ENCODE data around the gene MICA.

Gene MICA

DNA sequence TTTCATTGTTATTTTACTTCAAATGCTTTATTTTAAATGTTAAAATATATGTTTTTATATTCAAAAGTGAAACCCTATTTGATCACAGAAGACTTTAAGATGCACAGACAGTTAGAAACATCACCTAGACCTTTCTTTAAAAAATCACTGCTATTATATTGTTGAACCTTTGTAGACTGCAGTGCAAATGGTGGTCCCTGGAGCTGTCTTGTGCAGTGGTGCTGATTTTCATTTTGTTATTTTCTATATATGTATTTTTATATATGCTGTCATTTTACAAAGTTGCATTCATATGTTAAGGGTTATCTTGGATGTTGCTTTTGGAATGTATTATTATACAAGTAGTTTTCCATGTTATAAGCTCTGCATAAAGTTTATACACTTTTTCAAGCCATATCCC lies 27.7 kb upstream of the MICA start:
- H3K4me2 ChIP-seq (ENCODE audit: insufficient read depth, low read length, poor library complexity, severe bottlenecking) = no peak overlapping the region
- H2BK5ac ChIP-seq (ENCODE audit: low read length) = no peak overlapping the region
- H3K4ac ChIP-seq (ENCODE audit: low read length) = no peak overlapping the region
- no peak overlapping the region for H3K14ac ChIP-seq (ENCODE audit: low read length)
- no peak overlapping the region for H2BK15ac ChIP-seq (ENCODE audit: low read length)
- no peaks in the 10 kb centered on the region for H3K36me3 ChIP-seq (replicated peaks in 1 of 2; ENCODE audit: control insufficient read depth in 2 of 2, insufficient read depth in 2 of 2, low read length in 2 of 2)
- no peak overlapping the region for H2BK12ac ChIP-seq (ENCODE audit: low read length)
- H3K79me1 ChIP-seq (ENCODE audit: low read depth, low read length) = no peaks in the 10 kb centered on the region
- H2BK120ac ChIP-seq (ENCODE audit: low read depth, low read length) = no peak overlapping the region
- H3K27ac ChIP-seq (replicated peaks; ENCODE audit: low read length) = no peak overlapping the region
- peaks cover 0 to 3% (median 0%) of the 10 kb centered on the region in 3 experiments for H3K27me3 ChIP-seq (ENCODE audit: control insufficient read depth in 3 of 3, insufficient read depth in 3 of 3, low read depth in 1 of 3, low read length in 3 of 3)
- no peak overlapping the region for H3K18ac ChIP-seq (ENCODE audit: low read length)
- no peak overlapping the region for H4K8ac ChIP-seq (ENCODE audit: low read depth, low read length)
- no peaks in the 10 kb centered on the region for H3K9me3 ChIP-seq (replicated peaks in 1 of 2; ENCODE audit: control insufficient read depth in 2 of 2, insufficient read depth in 1 of 2, low read depth in 1 of 2, low read length in 2 of 2)
- DNase-seq (ENCODE audit: low spot score) = no peak
- H2AFZ ChIP-seq (ENCODE audit: low read length) = no peak overlapping the region
- no peaks in the 10 kb centered on the region for H3K4me1 ChIP-seq (ENCODE audit: control insufficient read depth in 2 of 2, insufficient read depth in 1 of 2, low read depth in 1 of 2, low read length in 2 of 2)
- H3K23ac ChIP-seq (ENCODE audit: low read depth, low read length, poor library complexity) = no peak overlapping the region
- no peak overlapping the region for H4K91ac ChIP-seq (ENCODE audit: low read depth, low read length, poor library complexity)
- H3K9ac ChIP-seq (ENCODE audit: low read depth, low read length, poor library complexity) = no peak overlapping the region
- no peak overlapping the region for H3K4me3 ChIP-seq (ENCODE audit: low read length in 2 of 2)
- H2AK5ac ChIP-seq (ENCODE audit: low read depth, low read length) = no peak overlapping the region

DNA sequence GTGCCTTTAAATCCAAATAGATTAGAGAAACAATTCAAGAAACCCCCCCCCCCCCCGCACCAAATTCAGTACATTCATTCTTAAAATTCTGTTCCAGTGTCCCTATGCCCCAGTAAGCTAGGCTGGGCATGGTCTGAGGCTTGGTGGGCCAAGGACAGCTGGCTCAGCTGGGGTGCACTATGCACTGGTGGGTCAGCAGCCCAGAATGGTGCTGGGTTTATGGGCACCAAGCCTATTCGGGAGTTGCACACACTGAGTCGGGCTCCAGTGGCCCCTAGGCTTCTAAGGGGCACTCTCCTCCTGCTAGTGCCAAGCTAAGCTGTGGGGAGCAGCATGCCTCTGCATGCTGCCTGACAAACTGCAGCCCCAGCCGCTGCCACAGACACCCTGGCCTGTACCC lies 26.4 kb upstream of the MICA start:
- H2AK5ac ChIP-seq (ENCODE audit: low read depth, low read length) = no peak overlapping the region
- no peaks in the 10 kb centered on the region for H3K36me3 ChIP-seq (replicated peaks in 1 of 2; ENCODE audit: control insufficient read depth in 2 of 2, insufficient read depth in 2 of 2, low read length in 2 of 2)
- H3K27ac ChIP-seq (replicated peaks; ENCODE audit: low read length) = no peak overlapping the region
- H3K79me1 ChIP-seq (ENCODE audit: low read depth, low read length) = no peaks in the 10 kb centered on the region
- no peak overlapping the region for H3K4ac ChIP-seq (ENCODE audit: low read length)
- H3K14ac ChIP-seq (ENCODE audit: low read length) = no peak overlapping the region
- DNase-seq (ENCODE audit: low spot score) = no peak
- H3K23ac ChIP-seq (ENCODE audit: low read depth, low read length, poor library complexity) = no peak overlapping the region
- H3K4me1 ChIP-seq (ENCODE audit: control insufficient read depth in 2 of 2, insufficient read depth in 1 of 2, low read depth in 1 of 2, low read length in 2 of 2) = no peaks in the 10 kb centered on the region
- H2AFZ ChIP-seq (ENCODE audit: low read length) = no peak overlapping the region
- no peak overlapping the region for H3K4me2 ChIP-seq (ENCODE audit: insufficient read depth, low read length, poor library complexity, severe bottlenecking)
- no peak overlapping the region for H4K91ac ChIP-seq (ENCODE audit: low read depth, low read length, poor library complexity)
- WGBS, 2 donors (ENCODE audit: extremely low coverage in 2 of 2, insufficient read length in 2 of 2, insufficient replicate concordance in 1 of 2) = no CpG with 5 or more reads among the region's 4 CpGs
- H3K9ac ChIP-seq (ENCODE audit: low read depth, low read length, poor library complexity) = no peak overlapping the region
- peak overlapping the region; percentile 59 for H3K18ac ChIP-seq (ENCODE audit: low read length)
- H3K9me3 ChIP-seq (replicated peaks in 1 of 2; ENCODE audit: control insufficient read depth in 2 of 2, insufficient read depth in 1 of 2, low read depth in 1 of 2, low read length in 2 of 2) = no peaks in the 10 kb centered on the region
- no peak overlapping the region for H2BK12ac ChIP-seq (ENCODE audit: low read length)
- no peak overlapping the region for H2BK120ac ChIP-seq (ENCODE audit: low read depth, low read length)
- H3K27me3 ChIP-seq (ENCODE audit: control insufficient read depth in 3 of 3, insufficient read depth in 3 of 3, low read depth in 1 of 3, low read length in 3 of 3) = peaks cover 0 to 7% (median 0%) of the 10 kb centered on the region in 3 experiments
- no peak overlapping the region for H2BK5ac ChIP-seq (ENCODE audit: low read length)
- H3K4me3 ChIP-seq (ENCODE audit: low read length in 2 of 2) = peak overlapping the region in 1 of 2 donors; percentile 12
- no peak overlapping the region for H4K8ac ChIP-seq (ENCODE audit: low read depth, low read length)
- no peak overlapping the region for H2BK15ac ChIP-seq (ENCODE audit: low read length)

DNA sequence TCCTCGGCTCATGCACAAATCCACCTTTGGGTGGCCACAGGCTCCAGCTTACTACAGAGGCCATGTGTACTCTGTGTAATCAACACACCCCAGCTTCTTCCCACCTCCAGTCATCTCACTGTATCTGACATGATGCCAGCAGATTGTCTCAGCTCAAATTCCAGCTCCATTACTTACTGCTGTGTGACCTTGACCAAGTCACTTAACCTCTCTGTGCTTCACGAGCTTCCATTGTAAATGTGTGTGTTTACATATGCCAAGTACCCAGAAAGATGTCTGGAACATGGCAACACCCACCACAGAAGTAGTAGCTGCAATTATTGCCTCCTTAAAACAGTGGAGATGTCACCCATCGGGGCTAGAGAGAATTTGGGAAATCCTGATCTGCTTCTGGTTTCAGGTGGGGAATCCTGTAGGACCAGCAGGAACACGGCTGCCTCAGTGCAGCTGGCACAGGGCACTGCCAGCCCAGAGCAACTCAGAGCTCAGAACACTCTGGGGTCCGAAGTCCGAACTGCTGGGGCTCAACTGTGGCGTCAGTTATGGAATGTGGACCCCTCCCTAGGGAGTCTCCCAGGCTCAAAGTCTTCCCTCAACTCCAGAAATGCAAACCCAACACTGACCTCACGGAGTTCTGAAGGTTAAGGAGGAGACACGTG lies 25.2 kb upstream of the MICA start:
- Histone ChIP-seq H2BK15ac (ENCODE audit: low read length) (no peak overlapping the region), H2BK12ac (ENCODE audit: low read length) (no peak overlapping the region), H3K4me3 (ENCODE audit: low read length in 2 of 2) (no peak overlapping the region), H2BK120ac (ENCODE audit: low read depth, low read length) (no peak overlapping the region), H3K27ac (replicated peaks; ENCODE audit: low read length) (no peak overlapping the region), H3K9me3 (replicated peaks in 1 of 2; ENCODE audit: control insufficient read depth in 2 of 2, insufficient read depth in 1 of 2, low read depth in 1 of 2, low read length in 2 of 2) (no peaks in the 10 kb centered on the region), H3K27me3 (ENCODE audit: control insufficient read depth in 3 of 3, insufficient read depth in 3 of 3, low read depth in 1 of 3, low read length in 3 of 3) (peaks cover 0 to 15% (median 0%) of the 10 kb centered on the region in 3 experiments), H3K4me2 (ENCODE audit: insufficient read depth, low read length, poor library complexity, severe bottlenecking) (no peak overlapping the region), H3K14ac (ENCODE audit: low read length) (no peak overlapping the region), H4K91ac (ENCODE audit: low read depth, low read length, poor library complexity) (no peak overlapping the region), H2BK5ac (ENCODE audit: low read length) (no peak overlapping the region), H3K4me1 (ENCODE audit: control insufficient read depth in 2 of 2, insufficient read depth in 1 of 2, low read depth in 1 of 2, low read length in 2 of 2) (no peaks in the 10 kb centered on the region), H3K18ac (ENCODE audit: low read length) (peak overlapping the region; percentile 18), H3K4ac (ENCODE audit: low read length) (no peak overlapping the region), H3K9ac (ENCODE audit: low read depth, low read length, poor library complexity) (no peak overlapping the region), H3K79me1 (ENCODE audit: low read depth, low read length) (no peaks in the 10 kb centered on the region), H3K36me3 (replicated peaks in 1 of 2; ENCODE audit: control insufficient read depth in 2 of 2, insufficient read depth in 2 of 2, low read length in 2 of 2) (no peaks in the 10 kb centered on the region), H2AK5ac (ENCODE audit: low read depth, low read length) (no peak overlapping the region), H3K23ac (ENCODE audit: low read depth, low read length, poor library complexity) (no peak overlapping the region), H4K8ac (ENCODE audit: low read depth, low read length) (no peak overlapping the region), H2AFZ (ENCODE audit: low read length) (no peak overlapping the region)
- DNase-seq (ENCODE audit: low spot score) = no peak
- no CpG with 5 or more reads among the region's 9 CpGs for WGBS, 2 donors (ENCODE audit: extremely low coverage in 2 of 2, insufficient read length in 2 of 2, insufficient replicate concordance in 1 of 2)

DNA sequence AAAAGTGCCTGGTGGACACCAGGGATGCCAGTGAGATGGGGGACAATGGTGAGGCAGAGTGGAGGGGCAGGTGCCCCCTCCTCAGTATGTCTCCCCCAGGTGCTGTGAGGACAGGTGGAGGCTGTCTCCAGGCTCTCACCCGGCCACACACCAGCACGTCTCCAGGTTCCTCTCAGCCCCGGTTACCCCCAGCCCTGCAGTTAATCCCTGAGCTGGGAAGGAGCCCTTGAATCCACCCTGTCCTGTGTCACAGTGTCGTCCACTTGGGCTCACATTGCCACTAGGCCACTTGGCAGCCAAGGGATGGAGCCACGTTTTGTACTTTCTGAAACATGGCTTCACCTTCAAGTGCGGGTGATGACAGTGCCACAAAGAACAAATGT lies 24.7 kb upstream of the MICA start:
- H2AFZ ChIP-seq (ENCODE audit: low read length) = no peak overlapping the region
- H3K36me3 ChIP-seq (replicated peaks in 1 of 2; ENCODE audit: control insufficient read depth in 2 of 2, insufficient read depth in 2 of 2, low read length in 2 of 2) = no peaks in the 10 kb centered on the region
- no peak overlapping the region for H3K23ac ChIP-seq (ENCODE audit: low read depth, low read length, poor library complexity)
- H2BK12ac ChIP-seq (ENCODE audit: low read length) = no peak overlapping the region
- no peak overlapping the region for H3K18ac ChIP-seq (ENCODE audit: low read length)
- no peak overlapping the region for H4K8ac ChIP-seq (ENCODE audit: low read depth, low read length)
- H3K27ac ChIP-seq (replicated peaks; ENCODE audit: low read length) = no peak overlapping the region
- no peak overlapping the region for H3K4ac ChIP-seq (ENCODE audit: low read length)
- H2BK15ac ChIP-seq (ENCODE audit: low read length) = no peak overlapping the region
- H3K4me2 ChIP-seq (ENCODE audit: insufficient read depth, low read length, poor library complexity, severe bottlenecking) = no peak overlapping the region
- no peaks in the 10 kb centered on the region for H3K9me3 ChIP-seq (replicated peaks in 1 of 2; ENCODE audit: control insufficient read depth in 2 of 2, insufficient read depth in 1 of 2, low read depth in 1 of 2, low read length in 2 of 2)
- H3K27me3 ChIP-seq (ENCODE audit: control insufficient read depth in 3 of 3, insufficient read depth in 3 of 3, low read depth in 1 of 3, low read length in 3 of 3) = peaks cover 0 to 16% (median 0%) of the 10 kb centered on the region in 3 experiments
- H3K79me1 ChIP-seq (ENCODE audit: low read depth, low read length) = no peaks in the 10 kb centered on the region
- no peaks in the 10 kb centered on the region for H3K4me1 ChIP-seq (ENCODE audit: control insufficient read depth in 2 of 2, insufficient read depth in 1 of 2, low read depth in 1 of 2, low read length in 2 of 2)
- H2AK5ac ChIP-seq (ENCODE audit: low read depth, low read length) = no peak overlapping the region
- no peak overlapping the region for H3K9ac ChIP-seq (ENCODE audit: low read depth, low read length, poor library complexity)
- no peak for DNase-seq (ENCODE audit: low spot score)
- WGBS, 2 donors (ENCODE audit: extremely low coverage in 2 of 2, insufficient read length in 2 of 2, insufficient replicate concordance in 1 of 2) = no CpG with 5 or more reads among the region's 6 CpGs
- H2BK120ac ChIP-seq (ENCODE audit: low read depth, low read length) = no peak overlapping the region
- H3K14ac ChIP-seq (ENCODE audit: low read length) = no peak overlapping the region
- no peak overlapping the region for H4K91ac ChIP-seq (ENCODE audit: low read depth, low read length, poor library complexity)
- H2BK5ac ChIP-seq (ENCODE audit: low read length) = no peak overlapping the region
- no peak overlapping the region for H3K4me3 ChIP-seq (ENCODE audit: low read length in 2 of 2)
